Measurements from ENCODE around the gene ATP2B3.

- TF ChIP-seq CTCF (IDR thresholded peaks at IDR 0.05; ENCODE audit: insufficient read depth, low read length, poor library complexity, severe bottlenecking) (no peak), EZH2phosphoT487 (conservative IDR thresholded peaks at IDR 0.05; ENCODE audit: low read length) (no peak)
These were observed 21.0 kb downstream of the ATP2B3 start for GRCh38 chrX:153538424-153538823.

Measured in SU-DHL-6 (cell line).